ENCODE results near the gene FBXO39. TPM values are rescaled to one million over a fixed set of nuclear protein-coding genes. Genes with fewer than 3 reads are reported as not detected.

Gene FBXO39
- polyA plus RNA-seq, 6 donors from 2014 or later = not detected

Other genes starting within 250 kb of the FBXO39 start
- under 1 TPM in 3 of 6 donors, not detected in 3; 0.04 to 0.12 (median 0.07) TPM for gene PITPNM3, start 219.7 kb upstream of the FBXO39 start, polyA plus RNA-seq (ENCODE audit: low read depth in 6 of 6)
- 1 to 10 TPM; 2.8 to 5.9 (median 3.2) TPM for gene KIAA0753, start 135.5 kb upstream of the FBXO39 start, polyA plus RNA-seq (ENCODE audit: low read depth in 6 of 6)
- 10 to 100 TPM; 57.8 to 85.5 (median 64.4) TPM for gene TXNDC17, start 135.2 kb upstream of the FBXO39 start, polyA plus RNA-seq (ENCODE audit: low read depth in 6 of 6)
- 10 to 100 TPM; 25.7 to 33.8 (median 31.0) TPM for gene MED31, start 124.6 kb upstream of the FBXO39 start, polyA plus RNA-seq (ENCODE audit: low read depth in 6 of 6)
- gene C17orf100, start 124.5 kb upstream of the FBXO39 start, polyA plus RNA-seq (ENCODE audit: low read depth in 6 of 6) = 10 to 100 TPM in 3 of 6 donors, 1 to 10 TPM in 3; 6.6 to 16.8 (median 9.7) TPM
- gene SLC13A5, start 62.8 kb upstream of the FBXO39 start, polyA plus RNA-seq (ENCODE audit: low read depth in 6 of 6) = under 1 TPM in 1 of 6 donors, not detected in 5; 0.37 TPM
- gene XAF1, start 20.2 kb upstream of the FBXO39 start, polyA plus RNA-seq (ENCODE audit: low read depth in 6 of 6) = 10 to 100 TPM; 18.6 to 75.1 (median 22.9) TPM
- not detected for gene TEKT1, start 55.5 kb downstream of the FBXO39 start, polyA plus RNA-seq (ENCODE audit: low read depth in 6 of 6)
- gene ALOX12, start 219.8 kb downstream of the FBXO39 start, polyA plus RNA-seq (ENCODE audit: low read depth in 6 of 6) = 1 to 10 TPM in 3 of 6 donors, under 1 TPM in 2, not detected in 1; 0.27 to 2.5 (median 1.4) TPM
- gene RNASEK, start 236.4 kb downstream of the FBXO39 start, polyA plus RNA-seq (ENCODE audit: low read depth in 6 of 6) = 100 to 1,000 TPM; 678 to 895 (median 858) TPM
- gene BCL6B, start 246.8 kb downstream of the FBXO39 start, polyA plus RNA-seq (ENCODE audit: low read depth in 6 of 6) = under 1 TPM in 3 of 6 donors, not detected in 3; 0.21 to 0.36 (median 0.29) TPM